Endothelial cell of umbilical vein (primary cell): ENCODE data around the gene PROK1. TPM values are rescaled to one million over a fixed set of nuclear protein-coding genes. Genes with fewer than 3 reads are reported as not detected.

Source experiments
- BruUV-seq: library from RNA; stranded (reverse); fragments of 400-500 nt; replicated peaks from 2 replicates; lab custom pipeline; 2021; lab: Mats Ljungman, UMichigan
- CTCF ChIA-PET: fragments of 300-600, 350-600 bp; sonication (Branson Sonifier 250); formaldehyde crosslinking; loops from one replicate; lab custom pipeline; 2021; ENCODE audit warnings: antibody characterized with exemption, inconsistent platforms; lab: Charles Lee
- POLR2A ChIA-PET: fragments of 300-600, 350-600 bp; sonication (Branson Sonifier 250); formaldehyde crosslinking; loops from one replicate; lab custom pipeline; 2021; ENCODE audit warnings: antibody characterized with exemption, inconsistent platforms; lab: Charles Lee
- DNase-seq: peaks from one replicate; pipeline ENCODE4 v3.0.0-alpha.2; 2011; ENCODE audit warnings: low read depth, low spot score
- FAIRE-seq: peaks from 2 replicates; lab custom pipeline; 2011; peaks lifted over from hg19 to GRCh38; lab: Jason Lieb, UNC
- H2AFZ ChIP-seq: 2 replicates; pipeline ENCODE4 v1.6.0; 2012; ENCODE audit warnings: low read depth, low read length, control low read depth, inconsistent platforms
- H3K27ac ChIP-seq: 2 replicates; pipeline ENCODE4 v1.5.1; 2011; ENCODE audit warnings: low read depth, mild to moderate bottlenecking, control low read depth, low read length, moderate library complexity; ENCODE audit not compliant: insufficient read depth
- H3K27me3 ChIP-seq, 2 experiments: 2 replicates each; pipeline versions ENCODE4 v1.6.0 to v1.6.1; 2011; ENCODE audit warnings: low read length in 2 of 2, mixed read lengths in 1 of 2; ENCODE audit not compliant: control insufficient read depth in 2 of 2, insufficient read depth in 2 of 2
- H3K36me3 ChIP-seq, 2 experiments: 2 replicates in 1 of 2; 3 replicates in 1 of 2; pipeline ENCODE4 v1.5.1; 2011; ENCODE audit warnings: low read length in 2 of 2, mild to moderate bottlenecking in 1 of 2, moderate library complexity in 1 of 2; ENCODE audit not compliant: control insufficient read depth in 2 of 2, insufficient read depth in 2 of 2; ENCODE audit errors: extremely low read depth in 1 of 2
- H3K4me1 ChIP-seq: 3 replicates; pipeline ENCODE4 v1.5.1; 2011; ENCODE audit warnings: mild to moderate bottlenecking, low read length; ENCODE audit not compliant: control insufficient read depth, insufficient read depth; ENCODE audit errors: extremely low read depth
- H3K4me2 ChIP-seq: 2 replicates; pipeline ENCODE4 v1.6.1; 2011; ENCODE audit warnings: low read length, control low read depth, mixed read lengths; ENCODE audit not compliant: insufficient read depth
- H3K4me3 ChIP-seq, 3 experiments: fragments of 200-600 bp in 1 of 3; sonication (generic), shearing (Covaris generic) in 1 of 3; replicated peaks in 1 of 3; 2 replicates each; pipeline ENCODE4 v1.5.1; 2011 to 2016; ENCODE audit warnings: control low read depth in 3 of 3, low read length in 3 of 3, mild to moderate bottlenecking in 2 of 3, inconsistent platforms in 1 of 3, low read depth in 1 of 3, moderate library complexity in 1 of 3; ENCODE audit not compliant: insufficient read depth in 1 of 3
- H3K79me2 ChIP-seq: 2 replicates; pipeline ENCODE4 v1.6.0; 2012; ENCODE audit warnings: low read length, inconsistent platforms; ENCODE audit not compliant: control insufficient read depth, insufficient read depth
- H3K9ac ChIP-seq: replicated peaks from 2 replicates; pipeline ENCODE3; 2011; ENCODE audit warnings: low read length, control low read depth; ENCODE audit not compliant: insufficient read depth; ENCODE audit errors: extremely low read depth
- H3K9me1 ChIP-seq: replicated peaks from 3 replicates; pipeline ENCODE4 v1.6.0; 2011; ENCODE audit warnings: mild to moderate bottlenecking, low read length; ENCODE audit not compliant: control insufficient read depth, insufficient read depth; ENCODE audit errors: extremely low read depth
- H3K9me3 ChIP-seq: replicated peaks from 2 replicates; pipeline ENCODE4 v1.5.1; 2012; ENCODE audit warnings: low read length, inconsistent platforms; ENCODE audit not compliant: control insufficient read depth, insufficient read depth
- H4K20me1 ChIP-seq: replicated peaks from 2 replicates; pipeline ENCODE3; 2011; ENCODE audit warnings: mild to moderate bottlenecking, low read length; ENCODE audit not compliant: control insufficient read depth, insufficient read depth; ENCODE audit errors: extremely low read depth
- CTCF ChIP-seq, 2 donors: IDR thresholded peaks; 1 replicate in 1 of 2; 2 replicates in 1 of 2; pipeline ENCODE4 v1.5.1; 2011; ENCODE audit warnings: low read length in 2 of 2, mild to moderate bottlenecking in 2 of 2, moderate library complexity in 2 of 2, control low read depth in 1 of 2, inconsistent platforms in 1 of 2, low read depth in 1 of 2; ENCODE audit not compliant: insufficient read depth in 1 of 2; ENCODE audit errors: extremely low read depth in 1 of 2
- EZH2 ChIP-seq: IDR thresholded peaks from 2 replicates; pipeline ENCODE4 v1.6.1; 2012; ENCODE audit warnings: borderline replicate concordance, low read depth, mild to moderate bottlenecking, moderate library complexity, low read length, inconsistent platforms; ENCODE audit not compliant: severe bottlenecking
- FOS ChIP-seq: IDR thresholded peaks from 2 replicates; pipeline ENCODE4 v1.6.1; 2011; ENCODE audit warnings: mild to moderate bottlenecking, low read length, moderate library complexity, borderline replicate concordance; ENCODE audit not compliant: insufficient read depth
- GATA2 ChIP-seq: IDR thresholded peaks from 2 replicates; pipeline ENCODE4 v1.7.0; 2011; ENCODE audit warnings: low read depth, mild to moderate bottlenecking, moderate library complexity, mixed read lengths, low read length; ENCODE audit not compliant: insufficient read length, insufficient read depth
- JUN ChIP-seq: IDR thresholded peaks from 2 replicates; pipeline ENCODE4 v1.6.1; 2011; ENCODE audit warnings: borderline replicate concordance, low read depth; ENCODE audit not compliant: insufficient read length, insufficient read depth
- MAX ChIP-seq: IDR thresholded peaks from 2 replicates; pipeline ENCODE4 v1.6.1; 2011; ENCODE audit not compliant: insufficient read depth, insufficient read length
- MYC ChIP-seq: IDR thresholded peaks from one replicate; pipeline ENCODE4 v1.6.1; 2011; ENCODE audit warnings: mild to moderate bottlenecking, low read depth, low read length
- POLR2A ChIP-seq: IDR thresholded peaks from 2 replicates; pipeline ENCODE4 v1.6.1; 2012; ENCODE audit warnings: low read depth, mild to moderate bottlenecking, control low read depth, low read length
- POLR2AphosphoS5 ChIP-seq: IDR thresholded peaks from 2 replicates; pipeline ENCODE4 v1.6.1; 2012; ENCODE audit warnings: low read depth, mild to moderate bottlenecking, control low read depth, low read length, moderate library complexity; ENCODE audit not compliant: insufficient read depth
- dilution Hi-C: fragments of 300-500 bp; cut with MboI; formaldehyde crosslinking; loops from one replicate; pipeline ENCODE4 v1.15.0; 2019; ENCODE audit warnings: low sequenced_read_pairs; ENCODE audit not compliant: extremely low pct_ligation_motif_present
- intact Hi-C: fragments of 100-400 bp; cut with micrococcal nuclease; formaldehyde crosslinking; loops from one replicate; pipeline ENCODE4 v1.10.0; 2022
- polyA plus RNA-seq, 4 experiments: library from polyadenylated mRNA; depleted of rRNA in 3 of 4; stranded (reverse) in 3 of 4; unstranded in 1 of 4; fragments of >200 nt; gene quantifications; 2 replicates each; pipeline versions ENCODE4 v1.2.1 to v1.2.3, GENCODE V29; 2011 to 2012; ENCODE audit warnings: missing spikeins in 1 of 4
- total RNA-seq: library from RNA; stranded (reverse); gene quantifications from 2 replicates; pipeline ENCODE4 v1.2.3, GENCODE V29; 2021

The PROK1 gene
- total and polyA plus RNA-seq, 2 donors (not counting 3 experiments of a cell fraction or from before 2014, with no cell fraction given) = not detected

GRCh38 chr1:110426854-110427253 lies 24.1 kb upstream of the PROK1 start:
- intact Hi-C loops = no loop called here
- no peak overlapping the region for H3K9ac ChIP-seq
- dilution Hi-C loops = no loop called here
- no peaks in the 10 kb centered on the region for H3K36me3 ChIP-seq
- no peak overlapping the region for H2AFZ ChIP-seq
- ChIA-PET CTCF (interaction anchor here (1.0 kb wide), 1 partner anchor 33 kb away, joined by 7 read pairs; no protein-coding TSS in a partner anchor), POLR2A (no interaction called here)
- no peaks in the 10 kb centered on the region for H3K9me1 ChIP-seq
- no peak overlapping the region for H3K27ac ChIP-seq
- no peak overlapping the region for H3K4me2 ChIP-seq
- FAIRE-seq (no peak), DNase-seq (no peak)
- no peaks in the 10 kb centered on the region for H3K4me1 ChIP-seq
- no TSS peak for BruUV-seq
- no peak overlapping the region for H3K4me3 ChIP-seq
- H4K20me1 ChIP-seq = no peaks in the 10 kb centered on the region
- H3K27me3 ChIP-seq = peaks cover 10% of the 10 kb centered on the region in 2 experiments
- no peaks in the 10 kb centered on the region for H3K79me2 ChIP-seq
- H3K9me3 ChIP-seq = no peaks in the 10 kb centered on the region
- TF ChIP-seq MAX = no peak
- no peak for TF ChIP-seq JUN
- no peak for TF ChIP-seq POLR2AphosphoS5
- TF ChIP-seq EZH2 = no peak
- no peak for TF ChIP-seq CTCF (IDR thresholded peaks at IDR 0.05; ENCODE audit: extremely low read depth in 1 of 2, insufficient read depth in 1 of 2, low read depth in 1 of 2, low read length in 2 of 2)
- no peak for TF ChIP-seq POLR2A
- no peak for TF ChIP-seq GATA2
- no peak for TF ChIP-seq FOS
- no peak for TF ChIP-seq MYC
